ENCODE results near the gene GLT8D1. TPM values are rescaled to one million over a fixed set of nuclear protein-coding genes. Genes with fewer than 3 reads are reported as not detected.

The GLT8D1 gene
- total and polyA plus RNA-seq, 7 donors: 9.2 to 47.4 (median 31.5) TPM

- DNase-seq: no peak
- H3K27me3 ChIP-seq: no peaks in the 10 kb centered on the region
- WGBS, 2 donors: 92 to 94% methylated on average over 4 of the region's 4 CpGs
- H3K36me3 ChIP-seq: peaks cover 35 to 72% (median 48%) of the 10 kb centered on the region in 4 donors
- peaks cover 0 to 5% (median 0%) of the 10 kb centered on the region in 4 donors for H3K4me1 ChIP-seq
- TF ChIP-seq CTCF (IDR thresholded peaks at IDR 0.05) (no peak), POLR2A (IDR thresholded peaks at IDR 0.05) (no peak), POLR2AphosphoS5 (IDR thresholded peaks at IDR 0.05) (no peak)
- no peak overlapping the region for H3K4me3 ChIP-seq
- intact Hi-C loops (cut with DNase I): no loop called here
- no peak overlapping the region for H3K27ac ChIP-seq
- no peaks in the 10 kb centered on the region for H3K9me3 ChIP-seq
These were observed 8.0 kb downstream of the GLT8D1 start for GRCh38 chr3:52697632-52697965.

DNA sequence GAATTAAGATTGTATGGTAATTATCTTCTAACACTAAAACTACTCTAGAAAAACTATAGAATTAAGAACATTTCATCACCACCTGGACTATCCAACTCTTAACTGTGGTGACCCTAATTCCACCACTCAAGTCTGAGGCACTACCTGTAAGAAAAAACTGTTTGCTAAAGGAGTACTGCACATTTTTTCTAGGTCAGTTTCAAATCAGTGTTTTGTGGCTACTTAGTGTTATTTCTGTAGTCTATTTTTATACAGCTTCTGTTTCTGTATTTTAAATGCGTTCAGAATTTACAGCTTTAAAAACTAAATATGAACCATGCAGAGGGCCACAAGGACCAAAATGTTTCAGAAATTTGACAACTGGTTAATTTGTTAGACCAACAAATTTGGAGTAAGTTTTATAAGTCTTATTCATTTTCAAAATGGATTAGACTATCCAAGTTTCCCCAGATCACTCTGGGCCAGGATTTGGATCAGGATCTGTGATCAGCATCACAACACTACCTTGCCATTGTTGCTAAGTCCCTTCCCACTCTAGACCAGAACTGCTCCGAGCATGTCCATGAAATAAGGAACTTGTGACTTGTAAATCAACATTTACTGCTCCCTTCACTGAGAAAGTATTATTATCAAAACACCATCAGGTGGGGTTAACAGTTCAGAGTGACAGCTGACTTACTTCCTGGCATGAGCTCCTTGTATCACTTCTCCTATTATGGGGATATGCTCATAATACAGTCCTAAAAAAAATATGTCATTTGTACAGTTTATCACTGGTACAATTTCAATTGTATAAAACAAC lies 8.6 kb downstream of the GLT8D1 start:
- TF ChIP-seq CTCF (IDR thresholded peaks at IDR 0.05): no peak
- no peak for TF ChIP-seq POLR2A (IDR thresholded peaks at IDR 0.05)
- no peak for TF ChIP-seq EP300 (IDR thresholded peaks at IDR 0.05)
- TF ChIP-seq POLR2AphosphoS5 (IDR thresholded peaks at IDR 0.05): no peak
- Histone ChIP-seq H3K4me1 (peaks cover 0 to 2% (median 0%) of the 10 kb centered on the region in 4 donors), H3K27me3 (no peaks in the 10 kb centered on the region), H3K27ac (no peak overlapping the region), H3K9me3 (no peaks in the 10 kb centered on the region), H3K36me3 (peaks cover 35 to 77% (median 53%) of the 10 kb centered on the region in 4 donors), H3K4me3 (no peak overlapping the region)
- 69 to 78% methylated on average over 2 of the region's 2 CpGs for WGBS, 2 donors
- intact Hi-C loops (cut with DNase I): no loop called here
- DNase-seq: no peak

DNA sequence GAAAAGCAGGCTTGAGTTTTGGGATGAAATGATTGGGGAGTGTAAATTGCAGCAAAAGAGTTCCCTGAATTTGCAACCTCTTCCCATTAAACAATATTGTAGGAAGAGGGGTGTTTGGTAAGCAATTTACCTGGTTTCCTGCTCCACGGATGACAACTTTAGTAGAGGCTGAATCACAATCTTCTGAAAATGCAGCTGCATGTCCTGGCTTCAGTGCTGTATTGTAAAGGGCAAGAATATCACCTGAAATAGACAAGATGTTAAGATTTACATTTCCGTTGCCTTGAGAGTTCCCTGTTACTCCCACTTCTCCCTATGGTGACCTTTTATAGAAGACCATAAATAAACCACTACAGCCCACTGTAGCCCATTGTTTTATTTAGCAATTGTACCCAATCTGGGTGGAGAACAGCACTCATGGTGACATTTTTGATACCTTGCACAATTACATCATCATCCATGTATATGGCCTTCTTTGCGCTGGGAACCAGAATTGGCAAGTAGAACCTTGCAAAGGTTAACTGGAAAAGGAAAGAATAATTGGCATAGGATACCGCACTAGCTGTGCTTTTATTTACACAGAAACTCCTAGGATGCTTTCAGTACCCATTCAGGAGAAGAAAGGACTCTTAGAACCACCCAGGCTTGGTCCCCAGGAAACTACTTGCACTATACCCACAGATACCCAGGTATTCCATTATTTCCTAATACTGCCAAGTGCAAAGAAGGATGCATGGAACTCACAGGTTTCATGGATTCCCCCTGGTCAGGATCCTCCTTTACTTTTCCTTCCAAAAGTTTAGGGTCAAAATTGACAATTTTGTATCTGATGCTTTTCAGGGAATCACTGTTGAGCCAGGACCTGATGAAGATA lies 9.6 kb downstream of the GLT8D1 start:
- Histone ChIP-seq H3K27me3 (no peaks in the 10 kb centered on the region), H3K4me1 (no peaks in the 10 kb centered on the region), H3K27ac (no peak overlapping the region), H3K4me3 (no peak overlapping the region), H3K9me3 (no peaks in the 10 kb centered on the region), H3K36me3 (peaks cover 37 to 87% (median 62%) of the 10 kb centered on the region in 4 donors)
- TF ChIP-seq CTCF (IDR thresholded peaks at IDR 0.05) (no peak), POLR2AphosphoS5 (IDR thresholded peaks at IDR 0.05) (no peak), EP300 (IDR thresholded peaks at IDR 0.05) (no peak), POLR2A (IDR thresholded peaks at IDR 0.05) (no peak)
- 78 to 86% methylated on average over 4 of the region's 4 CpGs for WGBS, 2 donors
- intact Hi-C loops (cut with DNase I): no loop called here
- DNase-seq: no peak

GRCh38 chr3:52694528-52695189 lies 10.9 kb downstream of the GLT8D1 start:
- H3K9me3 ChIP-seq: no peaks in the 10 kb centered on the region
- H3K27me3 ChIP-seq: no peaks in the 10 kb centered on the region
- no peaks in the 10 kb centered on the region for H3K4me1 ChIP-seq
- H3K27ac ChIP-seq: no peak overlapping the region
- WGBS, 2 donors: 75 to 94% methylated on average over 7 of the region's 7 CpGs
- H3K4me3 ChIP-seq: no peak overlapping the region
- no peak for TF ChIP-seq EP300 (IDR thresholded peaks at IDR 0.05)
- no peak for TF ChIP-seq POLR2A (IDR thresholded peaks at IDR 0.05)
- no peak for TF ChIP-seq POLR2AphosphoS5 (IDR thresholded peaks at IDR 0.05)
- TF ChIP-seq CTCF (IDR thresholded peaks at IDR 0.05): no peak
- H3K36me3 ChIP-seq: peaks cover 49 to 97% (median 74%) of the 10 kb centered on the region in 4 donors
- intact Hi-C loops (cut with DNase I): no loop called here
- no peak for DNase-seq
